Measurements from ENCODE around the gene PELI2.

DNA sequence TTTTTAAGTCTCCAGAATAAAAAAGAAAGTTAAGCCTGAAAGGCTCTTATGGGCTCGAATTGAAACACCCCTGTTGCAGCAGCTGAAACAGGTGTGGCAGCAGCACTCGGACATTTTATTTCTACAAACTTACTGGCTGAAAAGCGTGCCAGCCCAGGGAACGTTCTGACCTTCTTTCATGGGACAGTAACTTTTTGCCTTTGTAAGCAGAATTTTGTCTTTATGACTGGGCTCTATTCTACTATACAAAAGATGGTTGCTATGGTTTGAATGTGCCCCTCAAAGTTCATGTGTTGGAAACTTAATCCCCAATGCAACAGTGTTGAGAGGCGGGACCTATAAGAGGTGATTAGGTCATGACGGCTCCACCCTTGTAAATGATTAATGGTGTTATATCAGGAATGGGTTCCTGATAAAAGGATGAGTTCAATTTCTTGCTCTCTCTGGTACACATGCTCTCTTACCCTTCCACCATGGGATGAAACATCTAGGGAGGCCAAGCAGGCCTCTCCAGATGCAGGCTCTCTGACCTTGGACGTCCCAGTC is 52.7 kb downstream of the PELI2 start:
- TF ChIP-seq GATA3 (IDR thresholded peaks at IDR 0.05; ENCODE audit: low read depth, low read length) = no peak
- no peak for TF ChIP-seq GATA2 (IDR thresholded peaks at IDR 0.05; ENCODE audit: low read depth, low read length)

All from SH-SY5Y (cell line).